HG02623 (cell line): Measurements from ENCODE around the gene RTRAF.

Experiments used
- ATAC-seq: cut with Tn5 transposase; IDR thresholded peaks from one replicate; pipeline ENCODE4 v1.9.1; 2021; ENCODE audit warnings: moderate library complexity; ENCODE audit not compliant: unreplicated experiment

RTRAF gene

DNA sequence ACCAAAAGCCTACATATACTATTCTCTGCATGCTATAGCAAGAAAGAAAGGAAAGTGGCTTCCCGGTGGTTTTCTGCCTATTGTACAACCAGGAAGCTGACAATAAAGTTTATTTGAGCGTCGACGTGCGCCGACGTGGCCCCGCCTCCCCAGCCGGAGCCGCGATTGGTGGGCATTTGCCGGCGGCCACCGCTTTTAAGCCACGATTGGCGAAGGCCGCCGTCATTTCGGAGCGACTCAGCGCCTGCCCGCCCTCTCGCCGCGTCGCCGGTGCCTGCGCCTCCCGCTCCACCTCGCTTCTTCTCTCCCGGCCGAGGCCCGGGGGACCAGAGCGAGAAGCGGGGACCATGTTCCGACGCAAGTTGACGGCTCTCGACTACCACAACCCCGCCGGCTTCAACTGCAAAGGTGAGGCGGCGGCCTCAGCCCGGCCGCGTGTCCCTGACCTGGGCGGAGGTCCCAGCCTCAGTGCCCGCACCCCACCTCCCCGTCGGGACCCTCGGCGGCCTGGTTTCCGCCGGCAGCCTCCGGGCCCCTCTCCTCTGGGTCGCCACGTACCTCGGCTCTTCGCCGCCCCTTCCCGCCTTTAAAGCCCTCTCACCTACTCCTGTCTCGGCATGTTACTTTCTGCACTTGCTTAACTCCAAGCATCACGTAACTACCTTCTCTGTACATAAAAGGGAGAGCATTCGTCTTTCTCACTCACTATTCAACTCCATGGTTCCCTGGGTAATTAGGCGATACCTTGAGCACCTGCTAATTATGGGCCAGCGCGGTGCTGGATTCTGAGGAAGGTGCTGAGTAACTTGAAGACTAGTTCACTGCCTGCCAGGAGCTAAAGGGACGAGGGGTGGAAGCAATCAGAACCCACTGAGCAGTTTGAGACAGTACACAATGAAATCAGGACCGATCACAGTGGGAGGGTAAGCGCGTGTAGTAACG is at the start of gene RTRAF:
Gene RTRAF, plus strand, starts transcription at position 254 of the 942 bp plus-strand sequence. Its CDS starts 94 bp downstream, at position 348.
- peak; percentile 95 for ATAC-seq

DNA sequence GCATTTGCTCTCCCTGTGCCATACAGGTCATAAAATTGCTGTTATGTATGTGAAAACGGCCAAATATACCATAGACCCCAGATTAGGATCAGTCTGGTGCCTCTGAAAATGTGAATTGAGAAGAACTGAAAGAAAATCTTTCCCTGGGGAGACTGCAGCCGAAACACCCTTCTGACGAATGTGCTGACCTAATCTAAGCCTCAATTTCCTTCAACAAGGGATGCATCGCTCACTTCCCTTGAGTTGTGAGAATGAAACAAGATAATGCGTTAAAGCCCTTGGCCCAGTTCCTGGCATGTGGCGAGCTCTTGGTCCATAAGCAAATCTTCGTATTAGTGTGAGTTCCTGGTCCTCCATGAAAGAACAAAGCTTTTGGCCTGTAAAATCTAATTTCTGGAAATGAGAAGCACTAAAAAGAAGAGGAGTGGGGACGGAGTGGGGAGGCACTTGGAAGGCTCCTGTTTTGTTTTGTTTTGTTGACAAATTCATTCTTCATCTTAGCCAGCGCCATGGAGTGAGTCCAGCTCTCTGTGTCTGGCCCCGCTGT is 49.5 kb upstream of the RTRAF start:
- ATAC-seq = no peak

DNA sequence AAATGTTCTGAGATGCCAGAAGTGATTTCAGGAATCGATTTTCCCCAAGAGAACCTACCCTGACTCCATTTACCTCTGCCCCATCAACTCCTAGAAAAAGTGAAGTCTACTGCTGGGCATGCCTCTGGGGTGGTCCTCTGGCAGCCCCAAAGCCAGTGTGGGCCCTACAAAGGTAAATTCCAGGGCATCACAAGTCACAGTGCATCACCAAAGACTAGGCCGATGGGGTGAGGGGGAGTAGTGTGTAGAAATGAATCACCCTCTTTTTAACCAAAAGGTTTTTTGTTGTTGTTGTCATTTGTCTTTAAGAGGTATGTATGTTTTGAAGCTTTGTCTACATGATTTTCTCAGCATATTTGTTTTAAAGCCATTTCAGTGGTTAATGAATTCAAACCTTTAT is 46.4 kb upstream of the RTRAF start:
- no peak for ATAC-seq

DNA sequence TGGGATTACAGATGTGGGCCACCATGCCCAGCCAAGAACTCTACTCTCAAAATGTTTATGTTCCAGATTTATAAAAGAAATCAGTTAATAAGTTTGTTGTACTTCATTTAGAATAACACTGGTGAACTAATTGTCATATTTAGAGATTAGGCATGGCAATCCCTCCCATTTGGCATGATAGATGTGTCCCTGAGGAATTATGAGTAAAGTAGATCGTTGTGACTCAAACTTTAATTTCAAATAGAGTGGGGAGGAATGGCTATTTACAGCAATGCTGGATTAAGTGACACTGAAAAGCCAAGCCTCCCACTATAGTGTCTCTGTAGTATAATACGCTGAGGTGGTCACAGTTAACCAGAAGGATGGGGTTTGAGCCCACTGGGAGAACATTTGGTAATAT is 39.3 kb upstream of the RTRAF start:
- ATAC-seq = no peak

DNA sequence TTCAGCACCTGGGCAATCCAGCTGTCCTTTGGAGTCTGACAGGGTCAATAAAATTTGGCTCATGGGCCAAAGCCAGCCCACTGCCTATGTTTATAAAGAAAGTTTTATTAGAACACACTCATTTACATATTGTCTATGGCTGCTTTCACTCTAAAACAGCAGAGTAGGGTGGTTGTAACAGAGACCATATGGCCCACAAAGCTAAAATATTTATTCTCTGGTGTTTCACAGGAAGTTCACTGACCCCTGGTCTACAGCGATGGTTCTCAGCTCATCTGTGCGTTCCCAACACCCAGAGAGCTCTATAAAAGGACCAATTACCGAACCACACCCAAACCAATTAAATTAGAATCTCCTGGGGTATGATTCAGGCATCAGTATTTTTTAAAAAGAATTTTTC is 37.7 kb upstream of the RTRAF start:
- ATAC-seq = no peak

DNA sequence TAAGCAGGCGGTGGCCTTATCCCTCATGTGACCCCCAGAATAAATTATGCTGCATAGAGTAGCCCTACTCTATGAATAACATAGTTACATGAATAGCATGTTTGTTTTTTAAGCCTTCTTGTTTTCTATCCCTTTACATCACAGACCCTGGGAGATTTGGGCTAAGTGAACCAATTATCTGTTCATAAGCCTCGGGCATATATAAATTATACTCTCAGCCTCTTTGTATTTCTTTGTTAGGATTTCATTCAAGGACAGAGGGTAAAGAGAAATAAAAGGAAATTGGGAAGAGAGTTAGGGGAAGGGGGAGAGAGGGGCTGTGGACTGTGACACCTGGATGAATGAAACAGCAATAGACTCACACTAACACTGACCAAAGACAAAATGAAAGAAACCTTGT is 35.3 kb upstream of the RTRAF start:
- ATAC-seq = no peak

DNA sequence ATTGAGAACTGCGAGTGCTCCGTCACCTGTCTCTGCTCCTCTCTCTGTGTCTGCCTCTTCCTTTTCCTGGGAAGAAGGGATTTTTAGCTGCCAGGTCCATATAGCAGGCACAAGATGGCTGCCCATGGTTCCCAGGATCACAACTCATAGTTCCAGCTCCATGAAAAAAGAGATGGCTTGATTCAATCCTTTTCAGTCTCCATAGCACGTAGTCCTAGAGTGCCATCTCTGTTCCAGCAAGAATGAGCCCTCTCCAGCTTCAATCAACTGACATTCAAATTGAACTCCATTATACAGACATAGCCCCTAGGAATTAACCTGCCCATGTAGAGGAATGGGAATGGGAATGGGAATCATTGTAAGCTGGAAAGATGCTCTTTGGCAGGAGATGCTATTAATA is 34.7 kb upstream of the RTRAF start:
- ATAC-seq = no peak

DNA sequence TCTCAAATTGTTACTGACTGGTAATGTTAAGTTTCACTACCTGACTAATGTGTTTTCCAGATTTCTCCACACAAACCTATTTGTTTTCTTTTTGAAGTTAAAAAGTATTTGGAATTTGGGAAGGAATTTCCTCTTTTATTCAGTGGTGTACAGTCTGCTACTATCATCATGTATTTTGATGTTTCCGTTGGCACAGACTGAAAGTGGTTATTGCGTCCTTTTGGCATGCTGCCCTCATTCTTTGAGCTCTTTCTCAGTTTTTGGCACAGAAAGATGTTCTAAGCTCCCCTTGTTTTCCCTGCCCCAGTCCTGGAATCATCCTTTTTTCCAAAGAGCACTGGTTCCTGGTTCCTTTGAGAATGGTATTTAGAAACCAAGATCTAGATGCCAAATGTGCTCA is 31.4 kb upstream of the RTRAF start:
- ATAC-seq = no peak

DNA sequence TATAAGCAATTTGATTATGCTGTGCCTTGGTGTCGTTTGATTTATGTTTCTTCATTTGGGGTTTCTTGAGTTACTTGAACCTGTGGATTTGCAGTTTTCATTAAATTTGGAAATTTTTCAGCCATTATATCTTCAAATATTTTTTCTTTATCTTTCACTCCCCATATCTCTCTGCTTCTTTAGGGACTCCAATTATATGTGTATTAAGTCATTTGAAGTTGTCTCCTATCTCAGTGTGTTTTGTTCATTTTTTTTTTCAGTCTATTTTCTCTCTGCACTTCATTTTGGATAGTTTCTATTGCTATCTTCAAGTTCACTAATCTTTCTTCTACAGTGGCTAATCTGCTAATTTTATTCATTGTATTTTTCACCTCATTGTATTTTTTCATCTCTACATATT is 29.4 kb upstream of the RTRAF start:
- ATAC-seq = no peak

DNA sequence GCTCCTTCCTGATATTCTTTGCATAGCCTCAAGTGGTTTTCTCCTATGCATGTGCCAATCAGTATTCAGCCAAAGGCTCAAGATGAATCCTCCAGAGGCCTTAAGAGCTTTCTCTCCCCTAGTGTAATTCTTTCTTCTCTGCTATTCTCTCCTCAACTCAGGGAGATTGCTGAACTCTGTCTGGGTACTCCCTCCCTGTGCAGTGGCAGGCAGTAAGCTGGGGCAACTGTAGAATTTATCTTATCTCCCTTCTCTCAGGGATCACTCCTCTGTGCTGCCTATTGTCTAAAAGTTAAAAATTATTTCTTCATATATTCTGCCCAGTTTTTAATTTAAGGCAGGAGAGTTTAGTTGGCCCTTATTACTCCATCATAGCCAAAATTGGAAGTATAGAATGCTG is 28.5 kb upstream of the RTRAF start:
- ATAC-seq = no peak

DNA sequence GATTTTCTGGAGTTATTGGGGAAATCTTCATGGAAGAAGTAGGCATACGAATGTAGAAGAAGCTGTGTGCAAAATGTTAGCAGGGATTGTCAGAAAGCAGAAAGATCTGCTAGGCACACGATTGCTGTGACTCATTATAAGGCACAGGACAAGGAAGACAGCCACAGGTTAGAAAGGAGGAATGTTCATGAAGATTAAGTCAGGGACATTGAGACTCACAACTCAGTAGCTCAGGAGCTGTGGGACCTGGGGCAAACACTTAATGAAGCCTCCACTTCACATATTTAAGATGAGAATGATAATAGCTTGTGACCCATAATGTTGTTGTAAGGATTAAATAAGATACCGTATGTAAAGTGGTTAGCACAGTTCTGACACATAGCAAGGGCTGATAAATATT is 26.6 kb upstream of the RTRAF start:
- no peak for ATAC-seq

DNA sequence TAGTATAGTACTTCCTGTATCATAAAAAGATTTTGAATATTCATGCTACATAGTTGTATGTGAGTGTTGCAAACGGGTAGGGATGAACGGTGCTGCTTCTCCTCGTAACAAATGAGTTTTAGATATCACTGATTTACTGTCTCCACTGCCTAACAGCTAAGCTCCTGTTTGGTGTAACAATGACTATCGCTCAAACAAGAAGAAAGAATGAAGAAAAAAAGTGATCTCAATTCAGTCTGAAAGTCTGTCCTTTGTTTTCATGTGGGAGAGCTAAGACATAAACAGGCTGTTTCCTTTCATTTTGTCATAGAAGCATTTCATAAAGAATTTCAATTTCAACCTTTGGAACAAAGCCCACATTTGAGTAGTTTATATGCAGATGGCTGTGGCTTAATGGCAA is 26.1 kb upstream of the RTRAF start:
- ATAC-seq = no peak

DNA sequence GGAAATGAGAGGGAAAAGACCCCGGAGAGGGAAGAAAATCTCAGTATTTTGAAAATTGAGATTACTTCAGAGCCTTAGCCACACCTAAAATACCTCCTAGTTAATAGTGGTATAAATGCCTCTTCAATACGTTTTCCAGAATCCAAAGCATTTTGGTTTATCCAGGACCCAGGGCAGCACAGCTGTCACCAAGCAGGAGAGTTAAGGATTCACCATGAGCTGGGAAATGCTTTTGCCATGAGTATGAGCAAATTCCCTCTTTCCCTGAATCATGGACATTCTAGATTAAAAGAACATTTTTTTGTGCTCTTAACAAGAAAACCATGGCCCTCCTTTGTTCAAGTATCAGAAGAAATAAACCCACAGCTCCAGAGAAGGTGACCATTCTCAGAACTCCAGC is 21.8 kb upstream of the RTRAF start:
- no peak for ATAC-seq

DNA sequence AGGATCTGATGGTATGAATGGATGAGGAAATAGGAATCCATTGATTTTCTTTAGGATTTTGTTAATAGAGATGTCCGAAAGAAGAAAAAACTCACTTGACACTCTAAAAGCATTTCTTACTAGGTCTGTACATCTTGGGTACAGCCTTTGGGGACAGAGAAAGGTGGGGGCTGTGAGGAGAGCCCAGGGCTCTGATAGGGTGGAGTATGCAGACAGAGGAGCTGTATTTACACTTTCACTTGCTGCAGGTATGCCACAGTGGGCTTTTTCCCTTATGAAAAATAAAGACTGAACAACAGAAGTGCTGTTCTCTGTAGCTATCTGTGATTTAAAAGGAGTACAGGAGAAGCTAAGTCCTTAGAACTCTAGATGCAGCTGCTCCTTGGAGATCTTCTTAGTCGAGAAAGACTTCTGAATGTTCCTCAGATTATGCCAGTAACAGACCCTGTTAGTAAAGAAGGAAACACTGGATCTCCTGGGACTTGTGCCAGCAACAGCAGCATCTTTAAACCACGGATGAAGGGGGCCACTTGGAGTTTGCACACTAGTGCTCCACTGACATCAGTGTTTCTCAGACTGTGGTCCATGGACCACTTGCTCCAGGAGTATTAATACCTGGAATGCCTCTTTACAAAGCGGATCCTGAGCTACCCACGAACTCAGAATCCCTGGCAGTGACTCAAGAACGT is 19.4 kb upstream of the RTRAF start:
- ATAC-seq = no peak

DNA sequence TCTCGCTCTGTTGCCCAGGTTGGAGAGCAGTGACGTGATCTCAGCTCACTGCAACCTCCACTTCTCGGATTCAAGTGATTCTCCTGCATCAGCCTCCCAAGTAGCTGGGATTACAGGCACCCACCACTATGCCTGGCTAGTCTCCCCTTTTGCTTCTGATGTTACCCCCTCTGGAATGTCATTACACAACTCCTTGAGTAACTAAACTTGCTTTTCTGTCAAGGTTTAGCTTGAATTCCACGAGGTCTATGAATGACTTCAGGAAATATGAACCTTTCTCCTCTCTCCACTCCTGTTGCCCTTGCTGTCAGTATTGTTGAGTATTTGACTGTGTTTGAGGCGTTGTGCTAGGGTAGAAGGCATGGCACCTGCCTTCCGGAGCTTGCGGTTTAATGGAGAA is 16.8 kb upstream of the RTRAF start:
- no peak for ATAC-seq

DNA sequence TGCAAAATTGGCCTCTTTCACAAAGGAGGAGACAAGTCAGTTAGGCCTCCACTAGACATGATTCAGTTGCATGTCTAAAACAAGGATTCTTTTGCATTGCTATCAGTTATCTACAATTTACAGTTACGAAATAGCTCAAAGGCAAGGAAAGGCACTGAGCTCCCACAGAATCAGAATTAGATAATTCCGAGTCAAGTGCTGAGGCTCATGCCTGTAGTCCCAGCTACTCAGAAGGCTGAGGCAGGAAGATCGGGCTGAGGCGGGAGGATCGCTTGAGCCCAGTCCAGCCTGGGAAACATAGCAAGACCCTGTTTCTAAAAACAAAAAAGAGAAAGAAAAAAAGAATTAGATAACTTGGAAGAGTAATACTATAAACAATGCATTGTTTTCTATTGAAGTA is 12.3 kb upstream of the RTRAF start:
- ATAC-seq = no peak

DNA sequence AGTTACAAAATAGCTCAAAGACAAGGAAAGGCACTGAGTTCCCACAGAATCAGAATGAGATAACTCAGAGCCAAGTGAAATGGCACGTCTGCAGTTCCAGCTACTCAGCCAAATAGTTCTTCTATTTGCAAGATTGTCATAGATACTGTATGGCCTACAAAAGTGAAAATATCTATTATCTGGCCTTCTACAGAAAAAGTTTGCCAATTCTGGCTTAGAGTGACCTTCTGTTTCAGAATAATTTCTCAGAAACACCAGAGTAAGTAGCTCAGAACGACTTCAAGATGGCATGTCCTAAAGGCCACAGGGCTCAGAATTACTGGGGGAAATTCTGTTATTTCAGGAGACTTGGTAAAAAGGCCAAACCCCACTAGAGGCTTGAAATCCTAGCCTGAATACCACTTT is 10.7 kb upstream of the RTRAF start:
- ATAC-seq = no peak

DNA sequence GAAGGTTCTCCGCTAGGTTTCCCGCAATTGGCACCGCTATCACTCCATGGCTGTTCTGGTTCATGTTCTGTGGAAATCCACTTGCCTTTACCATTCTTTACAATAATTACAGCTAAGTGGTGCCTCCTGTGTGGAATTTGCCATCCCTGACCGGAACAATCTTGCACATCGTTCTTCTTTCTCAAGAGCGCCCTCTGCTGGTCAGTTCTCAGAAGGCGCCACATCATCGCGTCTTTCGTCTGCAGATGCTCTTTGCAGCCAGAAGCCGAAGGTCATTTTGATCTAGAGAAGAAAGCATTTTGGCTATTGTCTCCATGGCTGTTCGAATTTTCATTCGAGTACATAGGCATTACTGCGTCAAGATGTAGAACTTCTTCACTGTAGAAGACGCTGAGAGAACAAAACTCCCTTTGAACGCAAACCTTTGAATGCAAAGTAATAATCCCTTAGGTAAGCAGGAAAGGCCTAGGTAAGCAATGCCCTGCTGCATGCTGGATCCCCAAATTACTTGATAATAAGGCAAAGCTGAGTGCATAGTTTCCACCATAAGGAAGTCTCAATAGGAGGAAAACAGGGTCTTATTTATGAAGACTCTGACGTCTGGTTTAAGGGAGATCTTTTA is 10.1 kb upstream of the RTRAF start:
- ATAC-seq = no peak

DNA sequence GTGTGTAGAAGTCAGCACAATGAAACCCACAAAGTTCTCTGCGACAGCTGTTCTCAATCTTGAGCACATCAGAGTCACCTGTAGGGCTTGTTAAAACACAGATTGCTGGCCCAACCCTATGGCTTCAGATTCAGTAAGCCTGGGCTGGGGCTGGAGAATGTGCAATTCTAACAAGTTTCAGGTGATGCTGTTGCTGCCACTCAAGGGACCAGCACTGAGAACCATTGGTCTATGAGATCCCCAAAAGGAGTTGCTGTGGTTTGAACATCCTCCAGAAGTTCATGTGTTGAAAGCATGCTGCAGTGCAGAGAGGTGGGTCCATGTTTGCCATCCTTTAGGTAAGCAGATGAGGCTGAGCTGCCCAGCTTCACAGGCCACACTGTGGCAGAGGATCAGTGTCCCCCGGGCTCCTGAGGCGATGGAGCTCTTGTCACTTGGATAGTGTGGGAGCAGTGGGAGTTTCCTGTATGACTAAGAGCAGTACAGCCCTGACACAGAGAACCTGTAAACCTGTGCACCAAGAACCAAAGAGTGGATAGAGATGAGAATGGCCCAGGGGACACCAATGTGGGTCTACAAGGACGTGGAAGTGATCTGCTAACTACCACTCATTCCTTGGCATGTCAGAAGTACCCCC is 8.0 kb upstream of the RTRAF start:
- peak; percentile 56 for ATAC-seq

DNA sequence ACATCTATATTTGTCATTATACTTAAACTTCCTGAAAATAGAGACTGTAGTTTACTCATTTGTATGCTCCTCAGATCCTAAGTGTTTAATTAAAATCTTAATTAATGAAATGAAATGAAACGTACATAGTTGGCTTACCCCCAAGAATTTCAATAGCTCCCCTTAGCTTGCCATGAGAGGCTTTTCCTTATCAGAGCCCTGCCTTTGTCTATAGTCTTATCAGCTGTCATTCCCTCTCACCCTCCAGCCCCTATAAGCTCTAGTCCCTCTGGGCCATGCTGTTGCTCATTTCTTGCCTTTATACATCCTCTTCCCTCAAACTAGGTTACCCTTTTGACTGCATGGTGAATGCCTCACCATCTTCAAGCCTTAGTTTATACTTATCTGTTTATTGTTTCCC is 1.1 kb upstream of the RTRAF start:
- no peak for ATAC-seq

DNA sequence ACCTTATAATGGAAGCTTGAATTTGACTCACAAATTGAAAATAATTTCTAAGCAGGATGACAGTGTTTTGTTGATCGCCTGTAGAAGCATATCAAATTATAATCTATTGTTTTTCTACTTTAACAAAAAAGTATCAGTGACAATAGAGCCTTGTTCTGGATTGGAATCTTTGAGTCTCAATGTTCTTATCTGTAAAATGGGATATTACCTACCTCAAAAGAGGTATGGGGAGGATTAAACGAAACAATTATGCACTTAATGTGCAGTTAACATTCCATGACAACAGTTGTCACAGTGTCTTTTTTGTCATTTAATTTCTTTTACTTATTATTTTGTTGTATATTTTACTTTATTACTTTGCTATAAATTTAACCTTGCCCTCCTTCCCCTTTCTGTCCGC is 1.1 kb downstream of the RTRAF start:
- ATAC-seq = no peak
